Osteoblast (primary cell): Measurements from ENCODE around the gene MBP. TPM values are rescaled to one million over a fixed set of nuclear protein-coding genes. Genes with fewer than 3 reads are reported as not detected.
A peak's percentile ranks its signal among the peaks of the same experiment; 100 is the strongest.

Experiments
- DNase-seq: peaks from one replicate; pipeline ENCODE4 v3.0.0; 2011; ENCODE audit warnings: low spot score, mixed read lengths; ENCODE audit not compliant: insufficient read length; ENCODE audit errors: missing footprints
- H2AFZ ChIP-seq: 2 replicates; pipeline ENCODE4 v1.6.0; 2011; ENCODE audit warnings: mild to moderate bottlenecking, low read length
- H3K27ac ChIP-seq: 2 replicates; pipeline ENCODE4 v1.5.1; 2011; ENCODE audit warnings: mild to moderate bottlenecking, low read depth, low read length, moderate library complexity
- H3K27me3 ChIP-seq: 2 replicates; pipeline ENCODE4 v1.6.0; 2012; ENCODE audit warnings: mild to moderate bottlenecking, control low read depth, inconsistent platforms, low read length, moderate library complexity; ENCODE audit not compliant: insufficient read depth
- H3K36me3 ChIP-seq: 2 replicates; pipeline ENCODE4 v1.5.1; 2011; ENCODE audit warnings: mild to moderate bottlenecking, low read length, control low read depth, moderate library complexity; ENCODE audit not compliant: insufficient read depth
- H3K4me1 ChIP-seq: 2 replicates; pipeline ENCODE4 v1.5.1; 2011; ENCODE audit warnings: mild to moderate bottlenecking, low read length, control low read depth, moderate library complexity; ENCODE audit not compliant: insufficient read depth
- H3K4me2 ChIP-seq: 2 replicates; pipeline ENCODE4 v1.6.0; 2011; ENCODE audit warnings: mild to moderate bottlenecking, low read length; ENCODE audit not compliant: insufficient read depth
- H3K4me3 ChIP-seq: fragments of 200-600 bp; sonication (generic); 3 replicates; pipeline ENCODE4 v1.5.1; 2012; ENCODE audit warnings: mild to moderate bottlenecking, low read length, inconsistent platforms; ENCODE audit not compliant: insufficient read depth
- H3K79me2 ChIP-seq: 2 replicates; pipeline ENCODE4 v1.6.0; 2012; ENCODE audit warnings: mild to moderate bottlenecking, low read length, control low read depth, inconsistent platforms; ENCODE audit not compliant: insufficient read depth
- H3K9me3 ChIP-seq: 2 replicates; pipeline ENCODE4 v1.5.1; 2011; ENCODE audit warnings: low read depth, low read length, control low read depth
- H4K20me1 ChIP-seq: 2 replicates; pipeline ENCODE4 v1.6.0; 2012; ENCODE audit warnings: mild to moderate bottlenecking, low read length, control low read depth; ENCODE audit not compliant: insufficient read depth
- CTCF ChIP-seq: IDR thresholded peaks from 2 replicates; pipeline ENCODE4 v1.5.1; 2011; ENCODE audit warnings: mild to moderate bottlenecking, low read depth, low read length, moderate library complexity; ENCODE audit errors: extremely low read depth
- total RNA-seq: library from RNA; depleted of rRNA; stranded (reverse); fragments of >200 nt; gene quantifications from 2 replicates; pipeline ENCODE4 v1.2.3, GENCODE V29; 2012

MBP gene
- total RNA-seq, 1 donor, result 2.2 TPM

DNA sequence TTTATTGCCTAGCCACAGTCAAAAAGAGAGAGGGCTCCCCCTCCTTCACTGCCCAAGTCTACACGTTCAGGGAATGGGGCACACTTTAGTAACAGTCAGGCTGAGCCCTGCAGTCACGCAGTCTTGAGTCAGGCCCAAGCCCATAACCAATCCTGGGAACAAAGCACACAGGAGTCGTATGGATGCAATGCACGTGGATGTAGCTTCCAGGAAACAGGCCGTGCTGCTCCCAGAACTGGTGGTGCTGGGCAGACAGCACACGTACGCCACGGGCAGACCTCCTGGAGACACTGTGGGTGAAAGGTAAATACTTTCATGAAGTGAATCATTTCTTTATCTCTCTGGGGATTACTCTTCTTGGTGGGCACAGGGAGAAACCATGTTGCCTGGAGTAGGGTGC, 30.0 kb upstream of the MBP start:
- no peak overlapping the region for H3K27ac ChIP-seq
- no peak overlapping the region for H3K4me3 ChIP-seq
- H3K79me2 ChIP-seq, result no peaks in the 10 kb centered on the region
- no peak for TF ChIP-seq CTCF
- no peak overlapping the region for H3K4me2 ChIP-seq
- H3K4me1 ChIP-seq, result peaks cover 3% of the 10 kb centered on the region
- DNase-seq, result peak; percentile 68
- H2AFZ ChIP-seq, result no peak overlapping the region
- H4K20me1 ChIP-seq, result no peaks in the 10 kb centered on the region
- peaks cover 2% of the 10 kb centered on the region for H3K27me3 ChIP-seq
- no peaks in the 10 kb centered on the region for H3K9me3 ChIP-seq
- H3K36me3 ChIP-seq, result no peaks in the 10 kb centered on the region

- Histone ChIP-seq H3K9me3 (no peaks in the 10 kb centered on the region), H3K4me1 (peaks cover 3% of the 10 kb centered on the region), H3K4me2 (no peak overlapping the region), H2AFZ (no peak overlapping the region), H3K4me3 (no peak overlapping the region), H3K27me3 (peaks cover 2% of the 10 kb centered on the region), H4K20me1 (no peaks in the 10 kb centered on the region), H3K36me3 (no peaks in the 10 kb centered on the region), H3K79me2 (no peaks in the 10 kb centered on the region), H3K27ac (no peak overlapping the region)
- TF ChIP-seq CTCF, result no peak
- DNase-seq, result no peak
Measured at GRCh38 chr18:77161961-77162360, 29.4 kb upstream of the MBP start.

DNA sequence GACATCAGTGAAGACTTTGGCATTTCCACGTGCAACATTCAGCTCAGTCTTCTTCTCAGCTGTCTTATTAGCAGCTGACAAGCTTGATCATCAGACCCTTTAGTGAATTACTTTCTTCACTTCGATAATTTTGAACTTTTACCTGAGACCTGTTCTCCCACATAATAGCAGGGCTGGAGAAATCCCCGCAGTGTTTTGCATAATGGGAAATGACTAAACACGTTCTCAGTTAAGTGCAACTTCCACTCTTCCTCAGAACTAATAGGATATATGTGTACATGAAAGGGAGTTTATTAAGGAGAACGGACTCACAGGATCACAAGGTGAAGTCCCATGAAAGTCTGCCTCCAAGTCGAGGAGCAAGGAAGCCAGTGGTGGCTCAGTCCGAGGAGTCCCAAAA, 28.8 kb upstream of the MBP start:
- H3K27me3 ChIP-seq, result peaks cover 2% of the 10 kb centered on the region
- H3K9me3 ChIP-seq, result no peaks in the 10 kb centered on the region
- peaks cover 3% of the 10 kb centered on the region for H3K4me1 ChIP-seq
- H4K20me1 ChIP-seq, result no peaks in the 10 kb centered on the region
- no peak for TF ChIP-seq CTCF
- H3K27ac ChIP-seq, result no peak overlapping the region
- H2AFZ ChIP-seq, result no peak overlapping the region
- H3K36me3 ChIP-seq, result no peaks in the 10 kb centered on the region
- no peaks in the 10 kb centered on the region for H3K79me2 ChIP-seq
- no peak overlapping the region for H3K4me2 ChIP-seq
- no peak for DNase-seq
- no peak overlapping the region for H3K4me3 ChIP-seq

DNA sequence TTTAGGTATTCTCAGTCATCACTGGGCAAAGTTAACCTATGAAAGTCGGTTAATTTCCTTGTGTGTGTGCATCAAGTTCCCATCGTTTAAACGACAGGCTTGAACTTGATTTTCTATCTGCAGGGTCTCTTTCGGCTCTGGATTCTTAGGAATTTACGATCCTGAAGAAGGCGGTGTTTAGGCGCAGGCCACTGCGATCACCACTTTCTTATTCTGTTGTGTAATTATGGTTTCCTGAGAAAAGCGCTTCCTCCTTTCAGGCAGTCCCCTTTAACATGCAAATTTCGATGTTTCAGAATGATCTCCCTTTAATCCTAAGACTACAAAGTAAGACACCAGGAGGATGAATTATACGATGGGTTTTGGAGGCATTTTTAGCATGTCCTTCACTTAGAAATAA, 27.9 kb upstream of the MBP start:
- H2AFZ ChIP-seq, result no peak overlapping the region

More for the DNA sequence above, 27.9 kb upstream of the MBP start:
- H3K79me2 ChIP-seq, result no peaks in the 10 kb centered on the region
- no peaks in the 10 kb centered on the region for H3K36me3 ChIP-seq
- H3K27ac ChIP-seq, result no peak overlapping the region
- no peaks in the 10 kb centered on the region for H4K20me1 ChIP-seq
- no peak for DNase-seq
- H3K4me3 ChIP-seq, result no peak overlapping the region
- no peaks in the 10 kb centered on the region for H3K9me3 ChIP-seq
- no peak for TF ChIP-seq CTCF
- H3K4me1 ChIP-seq, result no peaks in the 10 kb centered on the region
- peaks cover 2% of the 10 kb centered on the region for H3K27me3 ChIP-seq
- H3K4me2 ChIP-seq, result no peak overlapping the region
